Kidney (tissue), 14 donors: ENCODE measurements around the gene CYP11A1. TPM values are rescaled to one million over a fixed set of nuclear protein-coding genes. Genes with fewer than 3 reads are reported as not detected.

Source experiments
- DNase-seq, 5 donors: peaks; one replicate each; pipeline ENCODE4 v3.0.0-alpha.2; 2013 to 2020
- FAIRE-seq: peaks from 2 replicates; lab custom pipeline; 2012; peaks lifted over from hg19 to GRCh38; lab: Jason Lieb, UNC
- H3K27ac ChIP-seq, 2 donors: one replicate each; pipeline ENCODE4 v1.7.0; 2013; ENCODE audit warnings: low read depth in 2 of 2, low read length in 2 of 2, inconsistent platforms in 1 of 2
- H3K27me3 ChIP-seq: one replicate; pipeline ENCODE4 v1.7.1; 2013; ENCODE audit warnings: low read length, inconsistent platforms; ENCODE audit not compliant: control insufficient read depth, insufficient read depth
- H3K36me3 ChIP-seq, 3 donors: one replicate each; pipeline versions ENCODE4 v1.7.0 to v1.7.1; 2013; ENCODE audit warnings: low read length in 3 of 3, control low read depth in 1 of 3, inconsistent platforms in 1 of 3; ENCODE audit not compliant: insufficient read depth in 3 of 3, control insufficient read depth in 2 of 3
- H3K4me1 ChIP-seq, 3 donors: one replicate each; pipeline versions ENCODE4 v1.7.0 to v1.7.1; 2013; ENCODE audit warnings: low read length in 3 of 3, inconsistent platforms in 1 of 3, low read depth in 1 of 3; ENCODE audit not compliant: control insufficient read depth in 2 of 3, insufficient read depth in 2 of 3
- H3K4me3 ChIP-seq, 3 donors: one replicate each; pipeline versions ENCODE4 v1.7.0 to v1.8.1; 2013; ENCODE audit warnings: low read length in 3 of 3, control low read depth in 1 of 3, inconsistent platforms in 1 of 3
- H3K9ac ChIP-seq, 3 donors: one replicate each; pipeline versions ENCODE4 v1.7.0 to v1.7.1; 2013; ENCODE audit warnings: low read length in 3 of 3, control low read depth in 1 of 3, inconsistent platforms in 1 of 3
- H3K9me3 ChIP-seq, 3 donors: one replicate each; pipeline versions ENCODE4 v1.7.0 to v1.7.1; 2013; ENCODE audit warnings: low read length in 3 of 3, control low read depth in 1 of 3, inconsistent platforms in 1 of 3; ENCODE audit not compliant: control insufficient read depth in 2 of 3, insufficient read depth in 1 of 3
- CTCF ChIP-seq: IDR thresholded peaks from 3 replicates; pipeline ENCODE4 v1.5.1; 2012; ENCODE audit warnings: mild to moderate bottlenecking, moderate library complexity, borderline replicate concordance; ENCODE audit not compliant: insufficient read depth; ENCODE audit errors: extremely low read depth
- intact Hi-C: fragments of 100-400 bp; cut with DNase I; formaldehyde crosslinking; loops from one replicate; pipeline ENCODE4 v1.11.1; 2022
- polyA plus RNA-seq: library from polyadenylated mRNA; stranded (reverse); fragments of 350-450 nt; fragmentation: Illumina TruSeq; extraction: RNeasy Lipid Tissue Mini Kit (QIAGEN cat#74804); gene quantifications from one replicate; pipeline ENCODE4 v1.2.3, GENCODE V29; 2014; ENCODE audit warnings: low read depth, low replicate concordance; ENCODE audit not compliant: insufficient read depth
- total RNA-seq: library from RNA; stranded (reverse); fragmentation: NEBNext Ultra II Directional; extraction: Animal tissue kit (Norgen Biotek cat#: 25700); gene quantifications from one replicate; pipeline ENCODE4 v1.2.1, GENCODE V29; 2021
- donor health status: control.
- donor health status: control.
- donor health status: control.
- donor health status: control.
- donor health status: control.
- donor health status: DM: yes; HTN: yes; CAD: no.
- donor health status: Normal renal cell carcinoma (clear cell type).

The CYP11A1 gene
- total and polyA plus RNA-seq, 2 donors from 2014 or later: 0.13 to 2.7 TPM

DNA sequence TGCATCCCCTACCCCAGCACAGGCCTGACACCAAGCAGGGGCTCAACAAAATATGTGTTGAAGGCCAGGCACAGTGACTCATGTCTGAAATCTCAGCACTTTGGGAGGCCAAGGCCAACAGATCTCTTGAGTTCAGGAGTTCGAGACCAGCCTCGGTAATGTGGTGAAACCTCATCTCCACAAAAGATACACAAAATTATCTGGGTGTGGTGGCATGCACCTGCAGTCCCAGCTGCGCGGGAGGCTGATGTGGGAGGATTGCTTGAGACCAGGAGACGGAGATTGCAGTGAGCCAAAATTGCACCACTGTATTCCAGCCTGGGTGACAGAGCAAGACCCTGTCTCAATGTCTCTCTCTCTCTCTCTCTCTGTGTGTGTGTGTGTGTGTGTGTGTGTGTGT lies 30.7 kb upstream of the CYP11A1 start:
- DNase-seq (no peak), FAIRE-seq (no peak)
- Histone ChIP-seq H3K36me3 (no peaks in the 10 kb centered on the region), H3K4me3 (no peak overlapping the region), H3K9me3 (no peaks in the 10 kb centered on the region), H3K27me3 (no peaks in the 10 kb centered on the region), H3K27ac (no peak overlapping the region), H3K9ac (no peak overlapping the region), H3K4me1 (no peaks in the 10 kb centered on the region)
- no peak for TF ChIP-seq CTCF
- intact Hi-C loops: no loop called here

- no peak for FAIRE-seq
- Histone ChIP-seq H3K4me1 (no peaks in the 10 kb centered on the region), H3K9me3 (no peaks in the 10 kb centered on the region), H3K27me3 (no peaks in the 10 kb centered on the region), H3K27ac (no peak overlapping the region), H3K9ac (no peak overlapping the region), H3K4me3 (no peak overlapping the region), H3K36me3 (no peaks in the 10 kb centered on the region)
- no peak for DNase-seq
- no peak for TF ChIP-seq CTCF
- intact Hi-C loops: no loop called here
These were observed 30.0 kb upstream of the CYP11A1 start for GRCh38 chr15:74397239-74398068.

DNA sequence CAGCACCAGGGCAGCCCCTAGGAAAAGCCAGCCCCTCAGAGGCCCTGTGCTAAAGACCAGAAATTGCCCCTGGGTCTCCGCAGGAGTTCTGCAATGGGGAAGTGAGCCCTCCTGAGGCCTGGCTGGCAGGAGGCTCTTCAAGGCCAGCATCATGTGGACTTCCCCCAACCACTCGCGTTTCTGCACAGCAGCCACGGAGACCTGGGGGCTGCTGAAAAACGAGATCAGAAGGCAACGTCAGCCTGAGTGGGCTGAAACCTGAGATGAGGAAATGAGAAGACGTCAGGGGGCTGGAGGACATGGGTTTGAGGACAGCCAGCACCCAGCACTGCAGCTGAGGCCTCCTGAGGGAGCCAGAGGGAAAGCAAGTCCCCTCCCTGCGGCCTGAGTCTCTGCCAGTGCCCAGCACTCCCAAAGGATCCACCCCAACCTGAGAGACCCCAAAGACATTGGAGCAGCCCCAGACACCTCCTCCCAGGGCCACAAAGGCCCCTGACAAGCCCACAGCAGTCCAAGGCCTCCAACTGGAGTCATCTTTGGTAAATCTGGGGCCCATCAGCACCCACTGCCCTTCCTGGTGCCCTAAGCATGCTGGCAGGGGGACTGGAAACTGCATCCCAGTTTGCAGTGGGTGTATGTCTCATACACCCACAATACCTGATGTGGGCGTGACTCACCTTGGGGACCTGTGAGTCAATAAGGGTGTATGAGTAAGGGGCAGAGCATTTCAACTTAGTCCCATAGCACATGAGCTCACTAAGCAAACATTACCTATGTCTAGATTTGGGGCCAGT lies 29.2 kb upstream of the CYP11A1 start:
- no peak for FAIRE-seq

More for the DNA sequence above, 29.2 kb upstream of the CYP11A1 start:
- Histone ChIP-seq H3K4me3 (no peak overlapping the region), H3K36me3 (no peaks in the 10 kb centered on the region), H3K9ac (no peak overlapping the region), H3K27ac (no peak overlapping the region), H3K9me3 (no peaks in the 10 kb centered on the region), H3K4me1 (no peaks in the 10 kb centered on the region), H3K27me3 (no peaks in the 10 kb centered on the region)
- peak in 1 of 5 donors; percentile 56 for DNase-seq
- TF ChIP-seq CTCF: no peak
- intact Hi-C loops: no loop called here
